HAP-1 (cell line): ENCODE measurements around the gene SLC6A12.
"Not testable (repeated sequence)": the region's sequence is repeated elsewhere in the genome, so short reads cannot be mapped to it uniquely, and the experiment has no call there.

Source experiments
- DNase-seq, 2 experiments: peaks; one replicate each; pipeline ENCODE4 v3.0.0-alpha.2; 2016 to 2020; ENCODE audit warnings: low spot score in 2 of 2
- H3K27me3 ChIP-seq: fragments of 250-450 bp; sonication (Bioruptor Pico); 2 replicates; pipeline ENCODE4 v1.5.1; 2020; ENCODE audit warnings: low read depth, mild to moderate bottlenecking, moderate library complexity
- H3K36me3 ChIP-seq: fragments of 250-450 bp; sonication (Bioruptor Pico); replicated peaks from 2 replicates; pipeline ENCODE4 v1.5.1; 2020; ENCODE audit warnings: mild to moderate bottlenecking
- H3K4me1 ChIP-seq: fragments of 250-450 bp; sonication (Bioruptor Pico); 2 replicates; pipeline ENCODE4 v1.5.1; 2020; ENCODE audit warnings: mild to moderate bottlenecking
- H3K4me3 ChIP-seq: fragments of 250-450 bp; sonication (Bioruptor Pico); 2 replicates; pipeline ENCODE4 v1.5.1; 2020; ENCODE audit warnings: mild to moderate bottlenecking, moderate library complexity
- H3K9me3 ChIP-seq: fragments of 250-450 bp; sonication (Bioruptor Pico); 2 replicates; pipeline ENCODE4 v1.5.1; 2020; ENCODE audit warnings: mild to moderate bottlenecking, moderate library complexity
- in situ Hi-C: fragments of 300-500 bp; cut with MboI; formaldehyde crosslinking; loops from 3 replicates; pipeline ENCODE4 v1.14.3; 2020; ENCODE audit warnings: low sequenced_read_pairs, inconsistent platforms, mixed read lengths

The SLC6A12 gene

DNA sequence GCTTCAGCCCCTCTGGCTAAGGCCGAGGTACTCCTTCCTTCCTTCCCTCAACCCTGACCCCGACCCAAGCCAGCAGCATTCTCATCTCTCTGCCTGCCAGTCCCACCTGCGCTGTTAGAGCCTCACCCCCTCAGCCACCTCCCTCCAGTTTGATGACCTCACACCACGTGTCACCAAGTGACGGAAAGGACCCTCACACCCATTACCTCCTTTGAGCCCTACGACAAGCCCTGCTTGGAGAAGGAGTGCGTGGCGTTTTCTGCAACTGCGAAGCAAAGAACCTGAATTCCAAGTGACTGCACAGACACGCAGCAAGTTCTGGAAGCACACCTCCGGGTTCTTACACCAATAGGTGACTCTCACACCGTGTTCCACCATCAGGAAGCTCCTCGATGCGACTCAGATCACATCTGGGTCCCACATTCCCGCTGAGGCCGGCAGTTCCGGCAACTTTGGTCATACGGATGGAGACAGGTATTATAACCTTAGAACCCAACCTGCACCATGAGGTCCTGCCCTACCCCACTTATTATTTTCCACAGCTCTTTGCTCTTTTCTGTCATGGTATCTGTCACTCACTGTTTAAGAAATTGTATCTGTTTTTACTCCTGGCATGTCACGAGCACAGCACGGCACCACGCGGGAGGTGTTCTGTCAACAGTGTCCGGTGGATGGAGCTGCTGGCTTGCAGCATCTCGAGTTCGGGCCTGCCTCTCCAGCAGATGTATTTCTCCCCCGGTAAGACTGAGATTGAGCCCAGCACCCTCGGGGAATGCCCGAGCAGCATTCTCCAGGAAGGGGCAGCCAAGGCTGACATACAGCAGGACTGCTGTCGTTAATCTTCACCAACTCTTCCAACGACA is 5.0 kb upstream of the SLC6A12 start:
- in situ Hi-C loops, result no loop called here
- no peak for DNase-seq
- Histone ChIP-seq H3K4me1 (no peaks in the 10 kb centered on the region), H3K36me3 (no peaks in the 10 kb centered on the region), H3K4me3 (no peak overlapping the region), H3K27me3 (peaks cover 4% of the 10 kb centered on the region; the same call in 1 of the 2 replicates), H3K9me3 (no peaks in the 10 kb centered on the region)

DNA sequence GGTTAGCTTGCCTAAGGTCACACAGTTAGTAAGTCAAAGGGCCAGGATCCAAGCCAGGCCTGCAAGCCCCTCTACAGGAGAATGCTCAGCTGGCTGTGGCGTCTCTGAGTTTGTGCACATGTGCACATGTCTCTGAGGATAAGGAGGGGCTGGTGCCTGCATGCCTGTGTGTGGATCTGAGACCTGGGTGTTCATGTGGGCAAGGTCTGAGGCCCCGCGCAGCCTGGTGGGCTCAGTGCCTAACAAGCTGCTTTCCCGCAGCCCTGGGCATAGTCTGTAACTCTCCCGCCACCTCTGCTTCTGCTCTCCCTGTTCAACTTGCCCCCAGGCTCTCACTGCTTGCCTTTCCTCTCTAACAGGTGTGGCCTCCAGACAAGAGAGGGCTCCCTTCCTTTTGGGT is 4.3 kb upstream of the SLC6A12 start:
- in situ Hi-C loops, result no loop called here
- peaks cover 8% of the 10 kb centered on the region for H3K27me3 ChIP-seq
- H3K4me3 ChIP-seq, result no peak overlapping the region
- no peaks in the 10 kb centered on the region for H3K4me1 ChIP-seq
- DNase-seq, result no peak
- H3K36me3 ChIP-seq, result no peaks in the 10 kb centered on the region
- no peaks in the 10 kb centered on the region for H3K9me3 ChIP-seq

GRCh38 chr12:217029-217428 is 3.1 kb upstream of the SLC6A12 start:
- H3K36me3 ChIP-seq, H3K9me3 ChIP-seq, DNase-seq, H3K4me1 ChIP-seq, in situ Hi-C loops, H3K4me3 ChIP-seq: not testable (repeated sequence)
- H3K27me3 ChIP-seq, result peaks cover 12% of the 10 kb centered on the region

- Histone ChIP-seq H3K27me3 (peaks cover 12% of the 10 kb centered on the region), H3K4me3 (no peak overlapping the region), H3K9me3 (no peaks in the 10 kb centered on the region), H3K36me3 (no peaks in the 10 kb centered on the region), H3K4me1 (no peaks in the 10 kb centered on the region)
- DNase-seq, result no peak
- in situ Hi-C loops, result no loop called here
Observed at GRCh38 chr12:215116-215515, 1.2 kb upstream of the SLC6A12 start.

DNA sequence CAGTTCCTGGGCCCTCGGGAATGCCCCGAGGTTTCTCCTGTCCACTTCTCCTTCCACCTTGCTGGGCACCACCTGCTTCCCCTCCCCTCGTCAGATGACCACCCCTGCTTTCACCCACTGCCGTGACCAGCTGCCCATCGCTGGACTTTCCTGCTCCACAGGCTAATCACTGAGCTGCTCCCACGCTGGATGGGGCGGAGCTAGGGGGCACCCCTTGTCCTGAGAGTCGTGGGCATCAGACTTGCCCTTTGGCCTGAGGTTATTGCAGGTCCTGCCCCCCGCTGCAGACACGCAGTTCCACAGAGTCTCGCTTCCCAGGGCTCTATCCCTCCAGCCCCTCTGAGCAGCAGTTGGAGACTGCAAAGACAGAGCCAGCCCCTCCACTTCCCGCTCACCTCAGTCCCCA is 427 bp downstream of the SLC6A12 start:
- in situ Hi-C loops, result no loop called here
- Histone ChIP-seq H3K27me3 (peaks cover 12% of the 10 kb centered on the region), H3K9me3 (no peaks in the 10 kb centered on the region), H3K4me1 (no peaks in the 10 kb centered on the region), H3K36me3 (no peaks in the 10 kb centered on the region), H3K4me3 (no peak overlapping the region)
- DNase-seq, result no peak

- no peak for DNase-seq
- Histone ChIP-seq H3K4me3 (no peak overlapping the region), H3K4me1 (no peaks in the 10 kb centered on the region), H3K36me3 (no peaks in the 10 kb centered on the region), H3K9me3 (no peaks in the 10 kb centered on the region), H3K27me3 (peaks cover 12% of the 10 kb centered on the region)
- in situ Hi-C loops, result no loop called here
Observed at GRCh38 chr12:212715-213526, 1.0 kb downstream of the SLC6A12 start.

GRCh38 chr12:212415-212714 is 1.6 kb downstream of the SLC6A12 start:
- H3K36me3 ChIP-seq, result no peaks in the 10 kb centered on the region
- no peak overlapping the region for H3K4me3 ChIP-seq
- no peak for DNase-seq
- no peaks in the 10 kb centered on the region for H3K4me1 ChIP-seq
- H3K9me3 ChIP-seq, result no peaks in the 10 kb centered on the region
- in situ Hi-C loops, result no loop called here
- peaks cover 12% of the 10 kb centered on the region for H3K27me3 ChIP-seq

GRCh38 chr12:211639-212414 is 2.1 kb downstream of the SLC6A12 start:
- Histone ChIP-seq H3K4me1 (no peaks in the 10 kb centered on the region), H3K36me3 (no peaks in the 10 kb centered on the region), H3K27me3 (peaks cover 12% of the 10 kb centered on the region), H3K9me3 (no peaks in the 10 kb centered on the region), H3K4me3 (no peak overlapping the region)
- DNase-seq, result no peak
- in situ Hi-C loops, result no loop called here

DNA sequence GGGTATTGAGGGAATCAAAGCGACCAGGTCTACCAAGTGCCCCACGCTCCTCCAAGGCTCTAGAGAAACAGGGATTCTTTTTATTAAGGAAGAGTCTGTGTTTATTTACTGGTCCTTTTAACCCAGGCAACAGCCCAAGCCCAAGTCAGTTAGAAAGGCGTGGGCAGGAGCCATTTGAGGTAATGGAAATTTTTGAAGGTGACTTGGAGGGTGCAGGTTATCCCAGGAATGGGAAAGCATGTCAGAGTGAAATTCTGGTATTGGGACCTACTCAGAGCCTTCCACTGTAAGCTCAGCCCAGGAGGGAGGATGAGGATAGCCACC is 2.9 kb downstream of the SLC6A12 start:
- H3K27me3 ChIP-seq, result peaks cover 12% of the 10 kb centered on the region
- no peaks in the 10 kb centered on the region for H3K4me1 ChIP-seq
- no peaks in the 10 kb centered on the region for H3K36me3 ChIP-seq
- DNase-seq, result no peak
- H3K9me3 ChIP-seq, result no peaks in the 10 kb centered on the region
- in situ Hi-C loops, result no loop called here
- no peak overlapping the region for H3K4me3 ChIP-seq

DNA sequence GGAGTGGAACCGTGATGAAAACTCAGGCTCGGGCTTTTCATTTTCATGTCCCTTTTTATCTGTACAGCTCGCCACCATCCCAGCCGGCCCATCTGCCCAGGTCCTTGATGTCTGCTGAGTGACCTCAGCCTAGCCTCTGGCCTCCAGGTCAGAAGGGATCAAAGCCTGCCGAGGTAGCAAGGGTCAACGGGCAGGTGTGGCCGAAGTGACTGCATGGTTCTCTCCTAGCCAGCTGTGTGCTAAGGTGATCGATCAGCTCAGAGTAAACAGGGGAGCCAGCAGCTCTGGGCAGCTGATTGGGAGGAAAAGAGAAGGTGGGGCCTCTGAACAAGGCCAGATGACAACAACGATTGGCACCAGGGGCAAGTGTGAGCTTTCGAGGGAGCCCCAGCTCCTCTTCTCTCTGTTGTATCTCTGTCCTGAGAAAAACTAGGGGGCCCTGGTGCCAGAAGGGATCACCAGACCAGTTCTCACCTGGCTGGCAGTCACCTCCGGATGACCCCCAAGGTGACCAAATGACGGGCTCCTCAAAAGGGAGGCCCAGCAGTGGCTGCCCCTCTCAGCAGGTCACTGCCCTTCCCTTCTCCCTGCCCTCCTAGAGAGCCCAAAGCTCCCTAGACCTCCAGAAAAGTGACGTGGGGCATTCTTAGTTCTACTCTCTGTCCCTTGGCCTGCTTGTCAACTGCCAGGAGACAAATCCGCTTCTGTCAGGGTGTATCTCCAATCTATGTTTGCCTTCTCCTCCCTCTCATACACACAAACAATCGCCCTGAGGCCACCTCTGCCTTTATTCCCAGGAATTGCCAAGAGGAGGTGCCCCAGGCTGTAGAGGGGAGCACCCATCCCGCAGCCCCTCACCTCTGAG is 3.4 kb downstream of the SLC6A12 start:
- in situ Hi-C loops, result no loop called here
- Histone ChIP-seq H3K4me3 (no peak overlapping the region), H3K4me1 (no peaks in the 10 kb centered on the region), H3K27me3 (peaks cover 11% of the 10 kb centered on the region), H3K9me3 (no peaks in the 10 kb centered on the region), H3K36me3 (no peaks in the 10 kb centered on the region)
- DNase-seq, result no peak

GRCh38 chr12:209851-210250 is 4.1 kb downstream of the SLC6A12 start:
- in situ Hi-C loops, result no loop called here
- Histone ChIP-seq H3K4me3 (no peak overlapping the region), H3K9me3 (no peaks in the 10 kb centered on the region), H3K4me1 (no peaks in the 10 kb centered on the region), H3K36me3 (no peaks in the 10 kb centered on the region), H3K27me3 (peaks cover 8% of the 10 kb centered on the region)
- no peak for DNase-seq

GRCh38 chr12:209246-209645 is 4.7 kb downstream of the SLC6A12 start:
- no peak for DNase-seq
- Histone ChIP-seq H3K4me1 (no peaks in the 10 kb centered on the region), H3K36me3 (no peaks in the 10 kb centered on the region), H3K4me3 (no peak overlapping the region), H3K9me3 (no peaks in the 10 kb centered on the region), H3K27me3 (peaks cover 8% of the 10 kb centered on the region)
- in situ Hi-C loops, result no loop called here

DNA sequence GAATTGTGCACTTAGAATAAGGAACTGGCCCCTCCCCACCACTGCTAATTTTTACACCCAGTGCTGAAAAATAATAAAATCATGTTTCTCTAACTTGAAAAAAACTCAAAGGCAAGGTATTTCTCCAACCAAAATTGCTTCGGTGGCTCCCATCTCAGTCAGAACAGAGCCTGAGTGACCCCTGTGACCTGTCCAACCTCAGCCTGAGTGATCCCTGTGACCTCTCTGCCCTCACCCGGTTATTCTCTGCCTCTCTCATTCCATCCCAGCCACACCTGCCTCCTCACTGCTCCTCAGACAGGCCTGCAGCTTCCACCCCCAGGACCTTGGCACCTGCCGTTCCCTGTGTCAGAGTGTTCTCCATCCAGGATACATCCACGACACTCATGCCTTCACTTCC is 5.1 kb downstream of the SLC6A12 start:
- Histone ChIP-seq H3K36me3 (no peaks in the 10 kb centered on the region), H3K4me1 (peaks cover 4% of the 10 kb centered on the region; the same call in 1 of the 2 replicates), H3K9me3 (no peaks in the 10 kb centered on the region), H3K27me3 (peaks cover 8% of the 10 kb centered on the region), H3K4me3 (no peak overlapping the region)
- in situ Hi-C loops, result no loop called here
- DNase-seq, result no peak
